ENCODE measurements around the gene LRP1B.

Gene LRP1B

DNA sequence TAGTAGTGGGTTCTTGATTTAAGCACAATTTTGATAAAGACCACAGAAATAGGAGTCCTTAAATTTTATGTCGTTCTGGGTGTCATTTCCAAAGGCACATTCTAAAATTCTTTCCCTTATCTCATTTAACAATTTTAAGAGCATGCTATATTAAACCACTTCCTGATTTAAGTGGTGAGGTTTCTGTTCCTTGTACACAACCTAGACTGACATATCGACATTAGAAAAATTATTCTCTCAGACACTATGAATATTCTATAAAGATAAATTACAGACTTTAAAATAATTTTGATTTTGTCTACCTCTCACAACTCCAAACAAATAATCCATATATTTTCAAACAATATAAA lies 923.8 kb downstream of the LRP1B start:
- no peak for DNase-seq (ENCODE audit: extremely low read depth, low read depth)
- no peak for TF ChIP-seq CTCF (IDR thresholded peaks at IDR 0.05; ENCODE audit: low read depth, low read length, missing control alignments)
- no peak overlapping the region for H3K4me3 ChIP-seq (replicated peaks; ENCODE audit: low read depth, low read length)

DNA sequence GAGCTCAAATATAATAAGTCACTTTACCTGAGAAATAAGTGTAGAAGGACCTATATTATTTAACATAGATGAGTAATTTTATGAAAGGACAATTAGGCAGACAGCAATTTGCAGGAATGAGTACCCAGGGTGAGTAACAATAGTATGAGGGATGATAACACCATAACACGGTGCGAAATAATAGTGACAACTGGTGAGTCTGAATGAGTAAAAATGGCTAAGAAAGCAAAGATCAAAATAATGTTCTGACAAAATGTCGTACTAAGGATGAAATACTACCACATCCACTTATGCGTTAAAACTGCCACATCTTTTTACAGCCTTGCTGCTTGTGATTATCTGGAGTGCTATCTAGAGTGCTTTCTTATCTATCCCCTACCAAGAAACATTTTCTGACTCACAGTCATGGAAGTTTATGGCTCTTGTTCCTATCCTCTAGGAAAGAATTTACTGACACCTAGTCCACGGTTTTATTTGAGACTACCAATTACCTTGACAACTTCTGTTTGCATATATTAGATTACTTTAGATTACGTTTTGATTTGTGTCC lies 929.7 kb downstream of the LRP1B start:
- TF ChIP-seq CTCF (IDR thresholded peaks at IDR 0.05; ENCODE audit: low read depth, low read length, missing control alignments), result no peak
- no peak overlapping the region for H3K4me3 ChIP-seq (replicated peaks; ENCODE audit: low read depth, low read length)
- DNase-seq (ENCODE audit: extremely low read depth, low read depth), result no peak

- no peak overlapping the region for H3K4me3 ChIP-seq (replicated peaks; ENCODE audit: low read depth, low read length)
- TF ChIP-seq CTCF (IDR thresholded peaks at IDR 0.05; ENCODE audit: low read depth, low read length, missing control alignments), result no peak
- DNase-seq (ENCODE audit: extremely low read depth, low read depth), result no peak
These were observed 930.6 kb downstream of the LRP1B start for GRCh38 chr2:141200191-141200590.

DNA sequence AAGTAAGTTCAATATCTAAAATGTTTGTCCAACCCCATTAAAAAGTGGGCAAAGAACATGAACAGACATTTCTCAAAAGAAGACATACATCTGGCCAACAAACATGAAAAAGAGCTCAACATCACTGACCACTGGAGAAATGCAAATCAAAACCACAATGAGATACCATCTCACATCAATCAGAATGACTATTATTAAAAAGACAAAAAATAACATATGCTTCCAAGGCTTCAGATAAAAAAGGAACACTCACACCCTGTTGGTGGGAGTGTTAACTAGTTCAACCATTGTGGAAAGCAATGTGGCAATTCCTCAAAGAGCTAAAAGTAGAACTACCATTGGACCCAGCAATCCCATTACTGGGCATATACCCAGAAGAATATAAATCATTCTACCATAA lies 931.1 kb downstream of the LRP1B start:
- no peak for TF ChIP-seq CTCF (IDR thresholded peaks at IDR 0.05; ENCODE audit: low read depth, low read length, missing control alignments)
- H3K4me3 ChIP-seq (replicated peaks; ENCODE audit: low read depth, low read length), result no peak overlapping the region
- DNase-seq (ENCODE audit: extremely low read depth, low read depth), result no peak

DNA sequence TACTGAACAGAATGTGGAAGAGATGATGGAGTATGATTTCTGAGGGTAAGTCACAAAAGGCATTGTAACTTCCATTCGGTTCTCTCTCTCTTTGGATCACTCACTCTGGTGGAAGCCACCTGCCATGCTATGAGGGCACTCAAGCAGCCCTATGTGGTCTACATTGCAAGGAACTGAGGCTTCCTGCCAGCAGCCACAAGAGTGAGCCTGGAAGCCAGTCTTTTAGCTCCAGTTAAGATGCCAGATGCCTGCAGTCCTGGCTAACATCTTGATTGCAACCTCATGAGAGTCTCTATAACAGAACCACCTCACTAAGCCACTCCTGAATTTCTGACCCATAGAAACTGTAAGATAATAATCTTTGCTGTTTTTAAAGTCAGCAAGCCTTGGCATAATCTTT lies 935.7 kb downstream of the LRP1B start:
- no peak for DNase-seq (ENCODE audit: extremely low read depth, low read depth)
- no peak overlapping the region for H3K4me3 ChIP-seq (replicated peaks; ENCODE audit: low read depth, low read length)
- no peak for TF ChIP-seq CTCF (IDR thresholded peaks at IDR 0.05; ENCODE audit: low read depth, low read length, missing control alignments)

DNA sequence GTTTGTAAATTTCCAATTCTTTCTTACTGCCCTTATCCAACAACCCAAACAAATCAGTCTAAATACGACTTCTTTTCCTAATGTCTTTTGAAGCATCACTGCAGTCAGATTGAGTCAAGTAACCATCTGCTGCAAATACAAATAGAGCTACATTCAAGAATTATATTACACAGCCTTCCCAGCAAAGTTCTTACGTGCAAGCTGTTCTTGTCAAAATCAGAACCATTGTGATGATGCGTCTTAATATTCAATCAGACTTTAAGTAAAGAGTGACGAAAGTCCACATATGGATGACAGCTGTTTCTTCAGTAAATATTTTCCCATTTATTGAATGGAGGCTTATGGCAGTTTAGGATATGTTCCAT lies 943.8 kb downstream of the LRP1B start:
- no peak for DNase-seq (ENCODE audit: extremely low read depth, low read depth)
- H3K4me3 ChIP-seq (replicated peaks; ENCODE audit: low read depth, low read length), result no peak overlapping the region
- no peak for TF ChIP-seq CTCF (IDR thresholded peaks at IDR 0.05; ENCODE audit: low read depth, low read length, missing control alignments)

DNA sequence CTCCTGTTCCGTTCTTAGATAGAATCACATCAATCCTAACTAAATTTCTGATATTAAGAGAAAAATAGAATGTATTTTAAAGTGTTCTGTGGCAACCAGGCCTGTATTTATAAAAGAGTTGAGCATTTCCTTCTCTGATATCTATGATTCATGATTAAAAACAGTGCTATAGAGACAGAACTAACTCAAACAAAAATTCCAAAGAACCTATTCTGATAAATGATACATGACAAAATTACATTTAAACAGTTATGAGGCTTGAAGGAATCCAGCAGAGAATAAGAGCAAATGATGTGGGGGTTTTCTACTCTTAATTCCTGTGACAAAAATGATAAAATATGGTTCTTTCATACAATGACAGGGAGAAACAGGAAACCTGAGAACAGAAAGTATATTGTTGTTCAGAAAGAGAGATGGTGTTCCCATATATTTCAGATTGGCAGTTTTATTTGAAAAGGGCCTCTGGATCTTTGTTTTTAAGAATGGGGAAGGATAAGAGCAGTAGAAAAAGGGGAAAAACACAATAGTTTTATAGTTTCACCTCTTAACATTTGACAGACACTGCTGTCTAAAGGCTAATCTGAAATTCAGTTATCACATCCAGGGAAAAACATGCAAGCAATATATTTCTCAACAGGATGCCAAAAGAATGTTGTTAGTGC lies 944.3 kb downstream of the LRP1B start:
- no peak for DNase-seq (ENCODE audit: extremely low read depth, low read depth)
- TF ChIP-seq CTCF (IDR thresholded peaks at IDR 0.05; ENCODE audit: low read depth, low read length, missing control alignments), result no peak

More for the DNA sequence above, 944.3 kb downstream of the LRP1B start:
- no peak overlapping the region for H3K4me3 ChIP-seq (replicated peaks; ENCODE audit: low read depth, low read length)
